AG09319 (cell line): ENCODE measurements around the gene HRH1.
"Not testable (repeated sequence)": the region's sequence is repeated elsewhere in the genome, so short reads cannot be mapped to it uniquely, and the experiment has no call there.

ENCODE experiments used
- DNase-seq: peaks from one replicate; pipeline ENCODE4 v3.0.0-alpha.2; 2010; ENCODE audit warnings: low read depth; ENCODE audit errors: extremely low read depth
- CTCF ChIP-seq: IDR thresholded peaks from 2 replicates; pipeline ENCODE4 v1.5.1; 2011; ENCODE audit warnings: low read depth, mild to moderate bottlenecking, inconsistent platforms, low read length, moderate library complexity

Gene HRH1

GRCh38 chr3:11199902-11200845, 45.9 kb downstream of the HRH1 start:
- no peak for TF ChIP-seq CTCF
- no peak for DNase-seq

- TF ChIP-seq CTCF: no peak
- DNase-seq: no peak
Observed at GRCh38 chr3:11201251-11202019, 47.1 kb downstream of the HRH1 start.

GRCh38 chr3:11203961-11204360, 49.7 kb downstream of the HRH1 start:
- no peak for DNase-seq
- no peak for TF ChIP-seq CTCF

- no peak for DNase-seq
- no peak for TF ChIP-seq CTCF
Observed at GRCh38 chr3:11204697-11205348, 50.5 kb downstream of the HRH1 start.

GRCh38 chr3:11205881-11206280, 51.6 kb downstream of the HRH1 start:
- DNase-seq: not testable (repeated sequence)
- TF ChIP-seq CTCF: peak; percentile 33

- no peak for TF ChIP-seq CTCF
- DNase-seq: no peak
Observed at GRCh38 chr3:11206316-11206715, 52.0 kb downstream of the HRH1 start.
